Gastrocnemius medialis (tissue), 4 donors: ENCODE results near the gene CRNKL1. TPM values are rescaled to one million over a fixed set of nuclear protein-coding genes. Genes with fewer than 3 reads are reported as not detected.

ENCODE experiments used
- ATAC-seq, 2 donors: fragments of 150-250 bp; one replicate each; pipeline ENCODE4 v1.9.1; 2016
- DNase-seq, 2 donors: peaks; one replicate each; pipeline ENCODE4 v3.0.0-alpha.2; 2019
- H3K27ac ChIP-seq, 4 donors: fragments of 200-600 bp; sonication (generic); 1 replicate in 1 of 4; 2 replicates in 3 of 4; pipeline ENCODE4 v1.5.1; 2016 to 2018; ENCODE audit warnings: mild to moderate bottlenecking in 2 of 4, moderate library complexity in 1 of 4
- H3K27me3 ChIP-seq, 3 donors: fragments of 200-600 bp; sonication (generic) in 2 of 3; 1 replicate in 1 of 3; 2 replicates in 2 of 3; pipeline versions ENCODE4 v1.5.1 to v1.6.0; 2016 to 2019; ENCODE audit warnings: mild to moderate bottlenecking in 1 of 3, moderate library complexity in 1 of 3
- H3K36me3 ChIP-seq, 2 donors: fragments of 200-600 bp; sonication (generic) in 1 of 2; one replicate each; pipeline ENCODE4 v1.5.1; 2017 to 2018
- H3K4me1 ChIP-seq, 2 donors: fragments of 200-600 bp; sonication (generic) in 1 of 2; one replicate each; pipeline ENCODE4 v1.5.1; 2016 to 2017; ENCODE audit warnings: mild to moderate bottlenecking in 2 of 2
- H3K4me3 ChIP-seq, 4 donors: fragments of 200-600 bp; sonication (generic) in 3 of 4; 1 replicate in 1 of 4; 2 replicates in 3 of 4; pipeline ENCODE4 v1.5.1; 2016 to 2019; ENCODE audit warnings: mild to moderate bottlenecking in 2 of 4
- H3K9me3 ChIP-seq, 3 donors: fragments of 200-600 bp; sonication (generic) in 2 of 3; 1 replicate in 1 of 3; 2 replicates in 2 of 3; pipeline ENCODE4 v1.5.1; 2016 to 2019
- CTCF ChIP-seq, 5 experiments: fragments of 450-650 bp in 3 of 5; fragments of 200-600 bp in 2 of 5; sonication (generic) in 2 of 5; IDR thresholded peaks in 4 of 5; conservative IDR thresholded peaks in 1 of 5; 1 replicate in 4 of 5; 2 replicates in 1 of 5; pipeline ENCODE4 v1.5.1; 2016 to 2019; ENCODE audit warnings: antibody characterized with exemption in 5 of 5, mild to moderate bottlenecking in 3 of 5, moderate library complexity in 3 of 5
- POLR2A ChIP-seq, 2 donors: fragments of 450-650 bp; IDR thresholded peaks; one replicate each; pipeline ENCODE4 v1.6.1; 2017; ENCODE audit warnings: antibody characterized with exemption in 2 of 2, mild to moderate bottlenecking in 2 of 2, moderate library complexity in 2 of 2
- in situ Hi-C, 4 donors: fragments of 200-750 bp; cut with MboI; loops; one replicate each; pipeline versions ENCODE4 v1.15.0 to v1.8.0; 2017; ENCODE audit warnings: low sequenced_read_pairs in 4 of 4
- intact Hi-C: fragments of 100-400 bp; cut with DNase I; formaldehyde crosslinking; loops from one replicate; pipeline ENCODE4 v1.15.1; 2023; ENCODE audit warnings: low total_unique reads
- total RNA-seq, 4 donors: library from RNA; depleted of rRNA; stranded (reverse); fragments of >200 nt; gene quantifications; one replicate each; pipeline versions ENCODE4 v1.1.0 to v1.2.3, GENCODE V29; 2016

CRNKL1 gene
- total RNA-seq, 4 donors from 2014 or later: 32.2 to 45.3 (median 39.2) TPM

GRCh38 chr20:20014659-20015058 is 37.6 kb downstream of the CRNKL1 start:
- TF ChIP-seq CTCF (IDR thresholded peaks at IDR 0.05 in 4 of 5, conservative IDR thresholded peaks at IDR 0.05 in 1 of 5) (no peak), POLR2A (IDR thresholded peaks at IDR 0.05) (no peak)
- H3K27me3 ChIP-seq: no peaks in the 10 kb centered on the region

GRCh38 chr20:20012541-20012940 is 39.7 kb downstream of the CRNKL1 start:
- peaks cover 24 to 27% of the 10 kb centered on the region in 2 donors for H3K4me1 ChIP-seq
- no peaks in the 10 kb centered on the region for H3K36me3 ChIP-seq
- in situ Hi-C loops: no loop called here
- DNase-seq (no peak), ATAC-seq (no peak)
- H3K4me3 ChIP-seq: no peak overlapping the region
- TF ChIP-seq POLR2A (IDR thresholded peaks at IDR 0.05) (no peak), CTCF (IDR thresholded peaks at IDR 0.05 in 4 of 5, conservative IDR thresholded peaks at IDR 0.05 in 1 of 5) (no peak)
- intact Hi-C loops: no loop called here
- H3K27me3 ChIP-seq: no peaks in the 10 kb centered on the region
- H3K9me3 ChIP-seq: no peaks in the 10 kb centered on the region
- no peak overlapping the region for H3K27ac ChIP-seq

More at GRCh38 chr20:20014659-20015058, 37.6 kb downstream of the CRNKL1 start:
- H3K4me3 ChIP-seq: no peak overlapping the region
- no peaks in the 10 kb centered on the region for H3K9me3 ChIP-seq
- no peak for DNase-seq
- H3K27ac ChIP-seq: peak overlapping the region in 2 of 4 donors; percentile 17 to 55
- peaks cover 0 to 10% of the 10 kb centered on the region in 2 donors for H3K36me3 ChIP-seq
- H3K4me1 ChIP-seq: peaks cover 40 to 41% of the 10 kb centered on the region in 2 donors
- in situ Hi-C loops: no loop called here
- intact Hi-C loops: no loop called here
- no peak for ATAC-seq

GRCh38 chr20:20010639-20011500 is 41.4 kb downstream of the CRNKL1 start:
- Histone ChIP-seq H3K4me3 (peak overlapping the region; percentile 6 to 22 (median 20)), H3K27ac (peak overlapping the region; percentile 76 to 86 (median 78)), H3K9me3 (no peaks in the 10 kb centered on the region), H3K36me3 (no peaks in the 10 kb centered on the region), H3K27me3 (no peaks in the 10 kb centered on the region), H3K4me1 (peaks cover 23 to 24% of the 10 kb centered on the region in 2 donors)
- ATAC-seq: peak; percentile 88 to 92
- no peak for DNase-seq
- intact Hi-C loops (no loop called here), in situ Hi-C loops (no loop called here)
- TF ChIP-seq POLR2A (IDR thresholded peaks at IDR 0.05) (no peak), CTCF (IDR thresholded peaks at IDR 0.05 in 4 of 5, conservative IDR thresholded peaks at IDR 0.05 in 1 of 5) (no peak)

- H3K9me3 ChIP-seq: no peaks in the 10 kb centered on the region
- no peak for DNase-seq
- peaks cover 23 to 24% of the 10 kb centered on the region in 2 donors for H3K4me1 ChIP-seq
- ATAC-seq: peak; percentile 37 to 50
- no peak for TF ChIP-seq POLR2A (IDR thresholded peaks at IDR 0.05)
- TF ChIP-seq CTCF (IDR thresholded peaks at IDR 0.05 in 4 of 5, conservative IDR thresholded peaks at IDR 0.05 in 1 of 5): no peak
- H3K27ac ChIP-seq: peak overlapping the region; percentile 76 to 86 (median 78)
- no peaks in the 10 kb centered on the region for H3K27me3 ChIP-seq
- intact Hi-C loops (no loop called here), in situ Hi-C loops (no loop called here)
- no peaks in the 10 kb centered on the region for H3K36me3 ChIP-seq
- H3K4me3 ChIP-seq: peak overlapping the region in 1 of 4 donors; percentile 9
These were observed 42.4 kb downstream of the CRNKL1 start for GRCh38 chr20:20009784-20010253.
